IPS-20b (cell line): Measurements from ENCODE around the gene TBX1.

Source experiments
- H3K27ac ChIP-seq: one replicate; pipeline ENCODE4 v1.5.1; 2013; ENCODE audit warnings: low read length
- H3K27me3 ChIP-seq: 2 replicates; pipeline ENCODE4 v1.6.1; 2013; ENCODE audit warnings: mild to moderate bottlenecking, low read length, inconsistent platforms; ENCODE audit not compliant: insufficient read depth
- H3K36me3 ChIP-seq: 2 replicates; pipeline ENCODE4 v1.6.1; 2013; ENCODE audit warnings: low read depth, mild to moderate bottlenecking, inconsistent platforms, low read length, moderate library complexity; ENCODE audit not compliant: insufficient read depth
- H3K4me1 ChIP-seq: 2 replicates; pipeline ENCODE4 v1.6.1; 2013; ENCODE audit warnings: mild to moderate bottlenecking, control low read depth, inconsistent platforms, low read length, moderate library complexity; ENCODE audit not compliant: insufficient read depth
- H3K4me3 ChIP-seq: 2 replicates; pipeline ENCODE4 v1.5.1; 2013; ENCODE audit warnings: mild to moderate bottlenecking, low read length, inconsistent platforms
- H3K9ac ChIP-seq: 2 replicates; pipeline ENCODE4 v1.6.1; 2013; ENCODE audit warnings: low read depth, mild to moderate bottlenecking, inconsistent platforms, low read length, moderate library complexity
- H3K9me3 ChIP-seq: 2 replicates; pipeline ENCODE4 v1.6.1; 2013; ENCODE audit warnings: mild to moderate bottlenecking, low read depth, low read length, inconsistent platforms; ENCODE audit not compliant: insufficient read depth

TBX1 gene

GRCh38 chr22:19765477-19766239 lies 5.1 kb downstream of the TBX1 start:
- peaks cover 6% of the 10 kb centered on the region; the same call in 1 of the 2 replicates for H3K9me3 ChIP-seq
- H3K36me3 ChIP-seq, result no peaks in the 10 kb centered on the region
- H3K27ac ChIP-seq, result no peak overlapping the region
- H3K4me3 ChIP-seq, result peak overlapping the region; percentile 35; the same call in 1 of the 2 replicates
- no peak overlapping the region for H3K9ac ChIP-seq
- H3K4me1 ChIP-seq, result peaks cover 3% of the 10 kb centered on the region; the same call in 1 of the 2 replicates
- peaks cover 98% of the 10 kb centered on the region for H3K27me3 ChIP-seq

DNA sequence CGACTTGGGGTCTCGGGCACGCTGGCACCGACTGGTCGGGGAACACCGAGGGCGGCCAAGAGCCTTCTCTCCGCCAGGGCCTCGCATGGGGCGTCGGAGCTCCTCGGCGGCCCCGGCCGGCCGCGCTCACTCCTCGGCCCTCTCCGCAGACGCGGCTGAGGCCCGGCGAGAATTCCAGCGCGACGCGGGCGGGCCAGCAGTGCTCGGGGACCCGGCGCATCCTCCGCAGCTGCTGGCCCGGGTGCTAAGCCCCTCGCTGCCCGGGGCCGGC lies 5.6 kb downstream of the TBX1 start:
- Histone ChIP-seq H3K27ac (no peak overlapping the region), H3K36me3 (no peaks in the 10 kb centered on the region), H3K9ac (no peak overlapping the region), H3K4me3 (no peak overlapping the region), H3K4me1 (peaks cover 3% of the 10 kb centered on the region; the same call in 1 of the 2 replicates), H3K9me3 (peaks cover 6% of the 10 kb centered on the region; the same call in 1 of the 2 replicates), H3K27me3 (peaks cover 100% of the 10 kb centered on the region)

- Histone ChIP-seq H3K9ac (no peak overlapping the region), H3K4me1 (peaks cover 3% of the 10 kb centered on the region; the same call in 1 of the 2 replicates), H3K36me3 (no peaks in the 10 kb centered on the region), H3K9me3 (peaks cover 6% of the 10 kb centered on the region; the same call in 1 of the 2 replicates), H3K27me3 (peaks cover 100% of the 10 kb centered on the region), H3K4me3 (no peak overlapping the region), H3K27ac (no peak overlapping the region)
Observed at GRCh38 chr22:19766511-19767426, 6.2 kb downstream of the TBX1 start.

- Histone ChIP-seq H3K27me3 (peaks cover 100% of the 10 kb centered on the region), H3K4me3 (peak overlapping the region; percentile 7; the same call in 1 of the 2 replicates), H3K27ac (no peak overlapping the region), H3K36me3 (no peaks in the 10 kb centered on the region), H3K4me1 (peaks cover 3% of the 10 kb centered on the region; the same call in 1 of the 2 replicates), H3K9ac (no peak overlapping the region), H3K9me3 (no peaks in the 10 kb centered on the region; the same call in 1 of the 2 replicates)
Observed at GRCh38 chr22:19767427-19768341, 7.1 kb downstream of the TBX1 start.

DNA sequence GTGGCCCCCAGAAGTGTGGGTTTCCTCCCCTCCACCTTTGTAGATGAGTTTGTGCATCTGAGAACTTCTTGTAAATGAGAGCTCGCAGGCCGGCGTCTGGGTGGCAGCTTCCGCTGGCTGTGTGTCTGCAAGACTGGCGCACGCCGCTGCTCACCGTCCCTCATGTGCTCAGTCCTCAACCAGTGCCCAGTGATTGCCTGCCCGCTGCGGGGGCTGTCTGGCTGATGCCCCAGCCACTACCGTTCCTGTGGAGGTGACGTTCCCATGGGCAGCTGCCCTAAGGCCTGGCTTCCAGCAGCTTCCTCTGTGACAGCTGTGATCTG lies 8.8 kb downstream of the TBX1 start:
- H3K27me3 ChIP-seq, result peaks cover 100% of the 10 kb centered on the region
- H3K4me3 ChIP-seq, result no peak overlapping the region

GRCh38 chr22:19770349-19771220 lies 10.0 kb downstream of the TBX1 start:
- H3K4me1 ChIP-seq, result peaks cover 3% of the 10 kb centered on the region; the same call in 1 of the 2 replicates
- no peak overlapping the region for H3K4me3 ChIP-seq
- H3K36me3 ChIP-seq, result no peaks in the 10 kb centered on the region
- no peaks in the 10 kb centered on the region for H3K9me3 ChIP-seq
- peaks cover 90% of the 10 kb centered on the region for H3K27me3 ChIP-seq
- H3K27ac ChIP-seq, result no peak overlapping the region
- H3K9ac ChIP-seq, result no peak overlapping the region

More for the DNA sequence above, 8.8 kb downstream of the TBX1 start:
- Histone ChIP-seq H3K36me3 (no peaks in the 10 kb centered on the region), H3K9ac (no peak overlapping the region), H3K27ac (no peak overlapping the region), H3K9me3 (no peaks in the 10 kb centered on the region), H3K4me1 (peaks cover 3% of the 10 kb centered on the region; the same call in 1 of the 2 replicates)

GRCh38 chr22:19772422-19772672 lies 11.8 kb downstream of the TBX1 start:
- no peak overlapping the region for H3K27ac ChIP-seq
- no peaks in the 10 kb centered on the region for H3K9me3 ChIP-seq
- peaks cover 73% of the 10 kb centered on the region for H3K27me3 ChIP-seq
- H3K36me3 ChIP-seq, result no peaks in the 10 kb centered on the region
- H3K4me3 ChIP-seq, result no peak overlapping the region
- H3K4me1 ChIP-seq, result peaks cover 3% of the 10 kb centered on the region; the same call in 1 of the 2 replicates
- no peak overlapping the region for H3K9ac ChIP-seq

DNA sequence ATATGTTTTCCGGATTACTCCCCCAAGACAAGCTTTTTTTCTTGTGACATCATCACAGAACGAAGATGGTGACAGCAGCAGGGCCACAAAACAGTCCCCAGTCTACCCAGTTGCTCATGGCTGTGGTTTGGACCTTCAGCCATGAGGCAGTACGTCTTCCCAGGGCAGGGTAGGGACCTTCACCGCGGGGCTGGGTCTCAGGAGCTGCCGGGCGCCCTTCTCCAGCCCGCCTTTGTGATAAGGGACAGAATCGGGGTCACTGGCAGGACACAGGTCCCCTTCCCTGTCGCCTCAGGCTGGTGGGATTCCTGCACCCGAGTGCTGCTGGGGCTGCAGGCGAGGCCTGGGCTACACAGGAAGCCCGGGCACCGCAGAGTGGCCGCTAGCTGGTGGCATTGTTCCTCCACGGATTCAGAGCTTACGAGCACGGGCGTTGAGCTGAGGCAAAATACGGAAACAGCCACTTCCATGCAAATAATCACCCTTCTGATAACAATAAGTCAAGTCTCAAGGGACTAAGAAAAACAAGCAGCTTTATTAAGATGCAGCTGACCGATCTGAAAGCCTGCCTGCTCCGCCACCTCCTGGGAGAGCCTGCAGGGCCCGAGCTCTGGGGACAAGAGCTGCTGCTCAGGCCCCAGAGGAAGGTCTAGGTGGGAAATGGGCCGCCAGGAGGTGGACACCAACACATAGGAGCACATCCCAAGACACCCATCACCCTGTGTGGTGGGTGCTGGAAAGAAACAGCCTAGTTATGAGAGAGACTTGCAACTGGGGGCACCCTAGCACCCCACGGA lies 12.3 kb downstream of the TBX1 start:
- H3K4me3 ChIP-seq, result no peak overlapping the region
- no peaks in the 10 kb centered on the region for H3K9me3 ChIP-seq
- H3K27ac ChIP-seq, result no peak overlapping the region
- H3K4me1 ChIP-seq, result no peaks in the 10 kb centered on the region; the same call in 1 of the 2 replicates
- H3K9ac ChIP-seq, result no peak overlapping the region
- H3K36me3 ChIP-seq, result no peaks in the 10 kb centered on the region
- peaks cover 68% of the 10 kb centered on the region for H3K27me3 ChIP-seq

- no peaks in the 10 kb centered on the region for H3K36me3 ChIP-seq
- H3K4me3 ChIP-seq, result no peak overlapping the region
- H3K4me1 ChIP-seq, result no peaks in the 10 kb centered on the region
- H3K27me3 ChIP-seq, result peaks cover 61% of the 10 kb centered on the region
- no peak overlapping the region for H3K27ac ChIP-seq
- no peaks in the 10 kb centered on the region for H3K9me3 ChIP-seq
- no peak overlapping the region for H3K9ac ChIP-seq
Observed at GRCh38 chr22:19773470-19774040, 13.0 kb downstream of the TBX1 start.

GRCh38 chr22:19774628-19775027 lies 14.1 kb downstream of the TBX1 start:
- H3K4me3 ChIP-seq, result no peak overlapping the region
- H3K4me1 ChIP-seq, result no peaks in the 10 kb centered on the region
- H3K27ac ChIP-seq, result no peak overlapping the region
- H3K27me3 ChIP-seq, result peaks cover 60% of the 10 kb centered on the region
- H3K9me3 ChIP-seq, result no peaks in the 10 kb centered on the region
- H3K9ac ChIP-seq, result no peak overlapping the region
- no peaks in the 10 kb centered on the region for H3K36me3 ChIP-seq
